ENCODE data around the gene PLA2G5.
"Not testable (repeated sequence)": the region's sequence is repeated elsewhere in the genome, so short reads cannot be mapped to it uniquely, and the experiment has no call there.

The PLA2G5 gene

GRCh38 chr1:20047096-20047495 lies 22.9 kb upstream of the PLA2G5 start:
- ATAC-seq: no peak
- no peak for TF ChIP-seq ZNF8 (CRISPR knock-in tag; IDR thresholded peaks at IDR 0.05)
- no peak for TF ChIP-seq POU6F1 (CRISPR knock-in tag; IDR thresholded peaks at IDR 0.05; ENCODE audit: borderline replicate concordance, low read depth)
- TF ChIP-seq ZNF70 (CRISPR knock-in tag; IDR thresholded peaks at IDR 0.05): no peak
- TF ChIP-seq TCF4 (CRISPR knock-in tag; IDR thresholded peaks at IDR 0.05; ENCODE audit: borderline replicate concordance): no peak
- TF ChIP-seq BACH2 (CRISPR knock-in tag; IDR thresholded peaks at IDR 0.05; ENCODE audit: borderline replicate concordance): no peak

- ATAC-seq: no peak
These were observed 21.4 kb upstream of the PLA2G5 start for GRCh38 chr1:20048563-20048962.

GRCh38 chr1:20049056-20049798 lies 20.8 kb upstream of the PLA2G5 start:
- ATAC-seq: not testable (repeated sequence)

More at GRCh38 chr1:20048563-20048962, 21.4 kb upstream of the PLA2G5 start:
- TF ChIP-seq CREB5 (CRISPR knock-in tag; IDR thresholded peaks at IDR 0.05; ENCODE audit: low read depth) (no peak), ISL1 (CRISPR knock-in tag; IDR thresholded peaks at IDR 0.05) (no peak), TCF4 (CRISPR knock-in tag; IDR thresholded peaks at IDR 0.05; ENCODE audit: borderline replicate concordance) (no peak), ESRRG (CRISPR knock-in tag; IDR thresholded peaks at IDR 0.05) (no peak), ZFP3 (CRISPR knock-in tag; IDR thresholded peaks at IDR 0.05) (no peak), CSDC2 (CRISPR knock-in tag; IDR thresholded peaks at IDR 0.05) (no peak), POU6F1 (CRISPR knock-in tag; IDR thresholded peaks at IDR 0.05; ENCODE audit: borderline replicate concordance, low read depth) (no peak), ZNF8 (CRISPR knock-in tag; IDR thresholded peaks at IDR 0.05) (no peak), SNAI2 (CRISPR knock-in tag; IDR thresholded peaks at IDR 0.05) (no peak), ZC3H10 (CRISPR knock-in tag; IDR thresholded peaks at IDR 0.05) (no peak)

GRCh38 chr1:20051218-20051829 lies 18.7 kb upstream of the PLA2G5 start:
- TF ChIP-seq BACH2 (CRISPR knock-in tag; IDR thresholded peaks at IDR 0.05; ENCODE audit: borderline replicate concordance) (no peak), TOX (CRISPR knock-in tag; IDR thresholded peaks at IDR 0.05; ENCODE audit: borderline replicate concordance) (no peak), POU6F1 (CRISPR knock-in tag; IDR thresholded peaks at IDR 0.05; ENCODE audit: borderline replicate concordance, low read depth) (no peak)
- ATAC-seq: no peak

GRCh38 chr1:20052386-20052785 lies 17.6 kb upstream of the PLA2G5 start:
- TF ChIP-seq SNAI2 (CRISPR knock-in tag; IDR thresholded peaks at IDR 0.05) (no peak), TSHZ2 (CRISPR knock-in tag; IDR thresholded peaks at IDR 0.05) (no peak), OSR1 (CRISPR knock-in tag; IDR thresholded peaks at IDR 0.05) (no peak), ZNF8 (CRISPR knock-in tag; IDR thresholded peaks at IDR 0.05) (no peak), CSRNP3 (CRISPR knock-in tag; IDR thresholded peaks at IDR 0.05) (no peak), TOX (CRISPR knock-in tag; IDR thresholded peaks at IDR 0.05; ENCODE audit: borderline replicate concordance) (no peak), GLIS3 (CRISPR knock-in tag; IDR thresholded peaks at IDR 0.05) (no peak), RARB (CRISPR knock-in tag; IDR thresholded peaks at IDR 0.05) (no peak)

More at GRCh38 chr1:20052386-20052785, 17.6 kb upstream of the PLA2G5 start:
- no peak for ATAC-seq
